Panc1 (cell line): ENCODE data around the gene CFAP69. TPM values are rescaled to one million over a fixed set of nuclear protein-coding genes. Genes with fewer than 3 reads are reported as not detected.
"Not testable (repeated sequence)": the region's sequence is repeated elsewhere in the genome, so short reads cannot be mapped to it uniquely, and the experiment has no call there.

Source experiments
- ATAC-seq: fragments of 200-7000 bp; cut with Tn5 transposase; 2 replicates; pipeline ENCODE4 v1.9.1; 2020; ENCODE audit warnings: mild to moderate bottlenecking, moderate library complexity
- BruUV-seq: library from RNA; stranded (reverse); fragments of 400-500 nt; replicated peaks from 2 replicates; lab custom pipeline; 2021; lab: Mats Ljungman, UMichigan
- CTCF ChIA-PET: fragments of 300-600 bp; sonication (Branson Sonifier 250); formaldehyde crosslinking; loops from one replicate; lab custom pipeline; 2022; ENCODE audit warnings: antibody characterized with exemption; lab: Charles Lee
- POLR2A ChIA-PET: fragments of 300-600 bp; sonication (Branson Sonifier 250); formaldehyde crosslinking; loops from one replicate; lab custom pipeline; 2022; ENCODE audit warnings: antibody characterized with exemption; lab: Charles Lee
- DNase-seq: peaks from one replicate; pipeline ENCODE4 v3.0.0-alpha.2; 2010; ENCODE audit warnings: low read depth, low spot score
- H3K27ac ChIP-seq: 2 replicates; pipeline ENCODE4 v1.5.1; 2011; ENCODE audit warnings: mild to moderate bottlenecking, low read length, inconsistent platforms
- H3K27me3 ChIP-seq: fragments of 200-500 bp; sonication (Bioruptor generic); 2 replicates; pipeline ENCODE4 v1.6.0; 2014; ENCODE audit warnings: low read length, inconsistent platforms; ENCODE audit not compliant: control insufficient read depth, insufficient read depth
- H3K36me3 ChIP-seq: fragments of 200-500 bp; sonication (Bioruptor generic); 2 replicates; pipeline ENCODE4 v1.5.1; 2014; ENCODE audit warnings: inconsistent platforms, mild to moderate bottlenecking, low read length, moderate library complexity; ENCODE audit not compliant: control insufficient read depth, insufficient read depth
- H3K4me1 ChIP-seq: 2 replicates; pipeline ENCODE4 v1.5.1; 2011; ENCODE audit warnings: inconsistent platforms, mild to moderate bottlenecking, low read length, moderate library complexity; ENCODE audit not compliant: control insufficient read depth, insufficient read depth
- H3K4me3 ChIP-seq, 2 experiments: 2 replicates each; pipeline ENCODE4 v1.5.1; 2011 to 2012; ENCODE audit warnings: low read depth in 2 of 2, low read length in 2 of 2, mild to moderate bottlenecking in 2 of 2, inconsistent platforms in 1 of 2, moderate library complexity in 1 of 2
- H3K9me3 ChIP-seq: fragments of 200-500 bp; sonication (Bioruptor generic); 2 replicates; pipeline ENCODE4 v1.5.1; 2014; ENCODE audit warnings: low read depth, mild to moderate bottlenecking, inconsistent platforms, low read length, moderate library complexity; ENCODE audit not compliant: control insufficient read depth, insufficient read depth
- POLR2AphosphoS5 ChIP-seq: IDR thresholded peaks from 2 replicates; pipeline ENCODE4 v1.6.1; 2012; ENCODE audit warnings: mild to moderate bottlenecking, low read depth, low read length, moderate library complexity
- REST ChIP-seq, 2 experiments: IDR thresholded peaks; 2 replicates each; pipeline ENCODE4 v1.6.1; 2011 to 2012; ENCODE audit warnings: low read depth in 2 of 2, control low read depth in 1 of 2, low read length in 1 of 2, mild to moderate bottlenecking in 1 of 2, moderate library complexity in 1 of 2; ENCODE audit not compliant: insufficient read depth in 1 of 2
- SIN3A ChIP-seq: IDR thresholded peaks from 2 replicates; pipeline ENCODE4 v1.6.1; 2012; ENCODE audit warnings: low read depth, mild to moderate bottlenecking, low read length, moderate library complexity, borderline replicate concordance; ENCODE audit not compliant: insufficient read depth
- TCF7L2 ChIP-seq: IDR thresholded peaks from 2 replicates; pipeline ENCODE4 v1.6.1; 2011; ENCODE audit warnings: mild to moderate bottlenecking, low read depth, low read length, inconsistent platforms
- in situ Hi-C: cut with HindIII; loops from 2 replicates; pipeline ENCODE4 v1.10.0; 2016; ENCODE audit warnings: low sequenced_read_pairs, low pct_unique_long_range_greater_than_20kb
- intact Hi-C: fragments of 100-400 bp; cut with micrococcal nuclease; formaldehyde crosslinking; loops from one replicate; pipeline ENCODE4 v1.10.0; 2022; ENCODE audit not compliant: unreplicated experiment
- total RNA-seq: library from RNA; stranded (reverse); gene quantifications from one replicate; pipeline ENCODE4 v1.2.1, GENCODE V29; 2021; ENCODE audit not compliant: unreplicated experiment
- TF ChIP-seq, protein P1 (sequence below): fragments of 450-650 bp; IDR thresholded peaks from 2 replicates; pipeline ENCODE4 v1.5.1; 2017; ENCODE audit warnings: mild to moderate bottlenecking

The CFAP69 gene
- total RNA-seq, 1 experiment from 2014 or later: 0.51 TPM

- TF ChIP-seq SIN3A (no peak), POLR2AphosphoS5 (no peak), TCF7L2 (no peak), REST (IDR thresholded peaks at IDR 0.05; ENCODE audit: insufficient read depth in 1 of 2, low read depth in 2 of 2, low read length in 1 of 2) (no peak)
- TF ChIP-seq, protein P1, sequence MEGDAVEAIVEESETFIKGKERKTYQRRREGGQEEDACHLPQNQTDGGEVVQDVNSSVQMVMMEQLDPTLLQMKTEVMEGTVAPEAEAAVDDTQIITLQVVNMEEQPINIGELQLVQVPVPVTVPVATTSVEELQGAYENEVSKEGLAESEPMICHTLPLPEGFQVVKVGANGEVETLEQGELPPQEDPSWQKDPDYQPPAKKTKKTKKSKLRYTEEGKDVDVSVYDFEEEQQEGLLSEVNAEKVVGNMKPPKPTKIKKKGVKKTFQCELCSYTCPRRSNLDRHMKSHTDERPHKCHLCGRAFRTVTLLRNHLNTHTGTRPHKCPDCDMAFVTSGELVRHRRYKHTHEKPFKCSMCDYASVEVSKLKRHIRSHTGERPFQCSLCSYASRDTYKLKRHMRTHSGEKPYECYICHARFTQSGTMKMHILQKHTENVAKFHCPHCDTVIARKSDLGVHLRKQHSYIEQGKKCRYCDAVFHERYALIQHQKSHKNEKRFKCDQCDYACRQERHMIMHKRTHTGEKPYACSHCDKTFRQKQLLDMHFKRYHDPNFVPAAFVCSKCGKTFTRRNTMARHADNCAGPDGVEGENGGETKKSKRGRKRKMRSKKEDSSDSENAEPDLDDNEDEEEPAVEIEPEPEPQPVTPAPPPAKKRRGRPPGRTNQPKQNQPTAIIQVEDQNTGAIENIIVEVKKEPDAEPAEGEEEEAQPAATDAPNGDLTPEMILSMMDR: no peak
- POLR2A ChIA-PET: no interaction called here
- no peaks in the 10 kb centered on the region for H3K9me3 ChIP-seq
Observed at GRCh38 chr7:90326500-90326899, 81.5 kb downstream of the CFAP69 start.

GRCh38 chr7:90334193-90334843 is 89.3 kb downstream of the CFAP69 start:
- intact Hi-C loops (no loop called here), in situ Hi-C loops (no loop called here)
- Histone ChIP-seq H3K4me1 (no peaks in the 10 kb centered on the region), H3K4me3 (no peak overlapping the region), H3K27me3 (peaks cover 6% of the 10 kb centered on the region), H3K27ac (no peak overlapping the region), H3K36me3 (no peaks in the 10 kb centered on the region), H3K9me3 (no peaks in the 10 kb centered on the region)
- ChIA-PET CTCF (no interaction called here), POLR2A (no interaction called here)
- DNase-seq (no peak), ATAC-seq (no peak)
- no peak for TF ChIP-seq REST (IDR thresholded peaks at IDR 0.05; ENCODE audit: insufficient read depth in 1 of 2, low read depth in 2 of 2, low read length in 1 of 2)
- no peak for TF ChIP-seq TCF7L2
- TF ChIP-seq, protein P1: no peak
- no peak for TF ChIP-seq POLR2AphosphoS5
- no peak for TF ChIP-seq SIN3A
- BruUV-seq: no TSS peak

More at GRCh38 chr7:90326500-90326899, 81.5 kb downstream of the CFAP69 start:
- in situ Hi-C loops: no loop called here
- Histone ChIP-seq H3K4me1 (no peaks in the 10 kb centered on the region), H3K36me3 (no peaks in the 10 kb centered on the region; the same call in 1 of the 2 replicates), H3K4me3 (no peak overlapping the region), H3K27ac (no peak overlapping the region), H3K27me3 (peaks cover 26% of the 10 kb centered on the region)
- CTCF ChIA-PET: no interaction called here
- ATAC-seq (no peak), DNase-seq (no peak)
- BruUV-seq: no TSS peak
- intact Hi-C loops: no loop called here

GRCh38 chr7:90334926-90335325 is 90.0 kb downstream of the CFAP69 start:
- ATAC-seq, CTCF ChIA-PET, H3K4me3 ChIP-seq, POLR2A ChIA-PET, H3K27ac ChIP-seq, intact Hi-C loops, DNase-seq, H3K36me3 ChIP-seq, H3K27me3 ChIP-seq, BruUV-seq, in situ Hi-C loops, H3K9me3 ChIP-seq, H3K4me1 ChIP-seq: not testable (repeated sequence)
